Measurements from ENCODE around the gene GTPBP2. TPM values are rescaled to one million over a fixed set of nuclear protein-coding genes. Genes with fewer than 3 reads are reported as not detected.

The GTPBP2 gene
- total RNA-seq, 1 donor from 2014 or later, result 76.6 TPM

GRCh38 chr6:43608807-43609206 is 20.3 kb downstream of the GTPBP2 start:
- DNase-seq (ENCODE audit: low spot score), result no peak
- Mint-ChIP-seq H3K4me3 (ENCODE audit: unreplicated experiment) (no peak overlapping the region), H3K4me1 (ENCODE audit: unreplicated experiment) (no peaks in the 10 kb centered on the region), H3K9me3 (ENCODE audit: unreplicated experiment) (no peaks in the 10 kb centered on the region), H3K27ac (ENCODE audit: unreplicated experiment) (no peak overlapping the region), H3K27me3 (ENCODE audit: unreplicated experiment) (no peaks in the 10 kb centered on the region), H3K36me3 (ENCODE audit: low read depth, unreplicated experiment) (peaks cover 16% of the 10 kb centered on the region)
- no peak for TF ChIP-seq CTCF (IDR thresholded peaks at IDR 0.05; ENCODE audit: unreplicated experiment)

- H3K9me3 Mint-ChIP-seq (ENCODE audit: unreplicated experiment), result no peaks in the 10 kb centered on the region
- DNase-seq (ENCODE audit: low spot score), result peak; percentile 73
- no peaks in the 10 kb centered on the region for H3K27me3 Mint-ChIP-seq (ENCODE audit: unreplicated experiment)
These were observed 20.7 kb downstream of the GTPBP2 start for GRCh38 chr6:43608310-43608763.

GRCh38 chr6:43606019-43606418 is 23.0 kb downstream of the GTPBP2 start:
- Mint-ChIP-seq H3K4me3 (ENCODE audit: unreplicated experiment) (no peak overlapping the region), H3K4me1 (ENCODE audit: unreplicated experiment) (no peaks in the 10 kb centered on the region), H3K36me3 (ENCODE audit: low read depth, unreplicated experiment) (peaks cover 18% of the 10 kb centered on the region), H3K9me3 (ENCODE audit: unreplicated experiment) (no peaks in the 10 kb centered on the region), H3K27ac (ENCODE audit: unreplicated experiment) (no peak overlapping the region), H3K27me3 (ENCODE audit: unreplicated experiment) (peaks cover 2% of the 10 kb centered on the region)
- DNase-seq (ENCODE audit: low spot score), result no peak
- no peak for TF ChIP-seq CTCF (IDR thresholded peaks at IDR 0.05; ENCODE audit: unreplicated experiment)

More at GRCh38 chr6:43608310-43608763, 20.7 kb downstream of the GTPBP2 start:
- Mint-ChIP-seq H3K27ac (ENCODE audit: unreplicated experiment) (no peak overlapping the region), H3K36me3 (ENCODE audit: low read depth, unreplicated experiment) (peaks cover 12% of the 10 kb centered on the region), H3K4me3 (ENCODE audit: unreplicated experiment) (no peak overlapping the region), H3K4me1 (ENCODE audit: unreplicated experiment) (no peaks in the 10 kb centered on the region)
- TF ChIP-seq CTCF (IDR thresholded peaks at IDR 0.05; ENCODE audit: unreplicated experiment), result peak; percentile 77

- no peak for DNase-seq (ENCODE audit: low spot score)
- H3K4me3 Mint-ChIP-seq (ENCODE audit: unreplicated experiment), result no peak overlapping the region
- H3K36me3 Mint-ChIP-seq (ENCODE audit: low read depth, unreplicated experiment), result peaks cover 15% of the 10 kb centered on the region
- no peak for TF ChIP-seq CTCF (IDR thresholded peaks at IDR 0.05; ENCODE audit: unreplicated experiment)
- no peak overlapping the region for H3K27ac Mint-ChIP-seq (ENCODE audit: unreplicated experiment)
- peaks cover 2% of the 10 kb centered on the region for H3K27me3 Mint-ChIP-seq (ENCODE audit: unreplicated experiment)
- no peaks in the 10 kb centered on the region for H3K4me1 Mint-ChIP-seq (ENCODE audit: unreplicated experiment)
- H3K9me3 Mint-ChIP-seq (ENCODE audit: unreplicated experiment), result no peaks in the 10 kb centered on the region
These were observed 24.9 kb downstream of the GTPBP2 start for GRCh38 chr6:43604174-43604573.

GRCh38 chr6:43600595-43600994 is 28.5 kb downstream of the GTPBP2 start:
- Mint-ChIP-seq H3K4me3 (ENCODE audit: unreplicated experiment) (no peak overlapping the region), H3K36me3 (ENCODE audit: low read depth, unreplicated experiment) (peaks cover 11% of the 10 kb centered on the region), H3K27ac (ENCODE audit: unreplicated experiment) (no peak overlapping the region), H3K4me1 (ENCODE audit: unreplicated experiment) (no peaks in the 10 kb centered on the region), H3K9me3 (ENCODE audit: unreplicated experiment) (no peaks in the 10 kb centered on the region), H3K27me3 (ENCODE audit: unreplicated experiment) (peaks cover 2% of the 10 kb centered on the region)
- no peak for TF ChIP-seq CTCF (IDR thresholded peaks at IDR 0.05; ENCODE audit: unreplicated experiment)
- DNase-seq (ENCODE audit: low spot score), result no peak
